Nephron progenitor cell (in vitro differentiated cells): ENCODE data around the gene GSTA4.
A peak's percentile ranks its signal among the peaks of the same experiment; 100 is the strongest.

Experiments
- DNase-seq: peaks from one replicate; pipeline ENCODE4 v3.0.0; 2021
- H3K27ac Mint-ChIP-seq: 2 replicates; pipeline ENCODE4 v1.8.0; 2021; ENCODE audit warnings: mild to moderate bottlenecking, moderate library complexity, mixed read lengths
- H3K27me3 Mint-ChIP-seq: 2 replicates; pipeline ENCODE4 v1.8.0; 2021; ENCODE audit warnings: mild to moderate bottlenecking, low read depth, mixed read lengths; ENCODE audit not compliant: poor library complexity
- H3K36me3 Mint-ChIP-seq: 2 replicates; pipeline ENCODE4 v1.8.0; 2021; ENCODE audit warnings: low read depth, mixed read lengths
- H3K4me1 Mint-ChIP-seq: 2 replicates; pipeline ENCODE4 v1.8.0; 2021; ENCODE audit warnings: mixed read lengths
- H3K4me3 Mint-ChIP-seq: 2 replicates; pipeline ENCODE4 v1.8.0; 2021; ENCODE audit warnings: mild to moderate bottlenecking, moderate library complexity, mixed read lengths
- H3K9me3 Mint-ChIP-seq: 2 replicates; pipeline ENCODE4 v1.8.0; 2021; ENCODE audit warnings: mild to moderate bottlenecking, moderate library complexity, mixed read lengths
- CTCF ChIP-seq: fragments of 200-600 bp; sonication (generic); IDR thresholded peaks from 2 replicates; pipeline ENCODE4 v1.5.0; 2021; ENCODE audit warnings: antibody characterized with exemption

Gene GSTA4

GRCh38 chr6:52976591-52977035 is 18.5 kb downstream of the GSTA4 start:
- H3K4me1 Mint-ChIP-seq = peaks cover 15% of the 10 kb centered on the region
- peaks cover 21% of the 10 kb centered on the region for H3K36me3 Mint-ChIP-seq
- no peaks in the 10 kb centered on the region for H3K9me3 Mint-ChIP-seq
- no peak overlapping the region for H3K27ac Mint-ChIP-seq
- no peak overlapping the region for H3K4me3 Mint-ChIP-seq
- TF ChIP-seq CTCF = no peak
- DNase-seq = peak; percentile 10
- H3K27me3 Mint-ChIP-seq = no peaks in the 10 kb centered on the region

- H3K27ac Mint-ChIP-seq = no peak overlapping the region
- H3K36me3 Mint-ChIP-seq = peaks cover 19% of the 10 kb centered on the region
Observed at GRCh38 chr6:52976149-52976548, 18.9 kb downstream of the GSTA4 start.

GRCh38 chr6:52975580-52975979 is 19.5 kb downstream of the GSTA4 start:
- no peak for TF ChIP-seq CTCF
- Mint-ChIP-seq H3K27me3 (no peaks in the 10 kb centered on the region), H3K27ac (no peak overlapping the region), H3K4me3 (no peak overlapping the region), H3K36me3 (peaks cover 17% of the 10 kb centered on the region), H3K4me1 (peaks cover 15% of the 10 kb centered on the region), H3K9me3 (no peaks in the 10 kb centered on the region)
- DNase-seq = no peak

More at GRCh38 chr6:52976149-52976548, 18.9 kb downstream of the GSTA4 start:
- Mint-ChIP-seq H3K4me3 (no peak overlapping the region), H3K27me3 (no peaks in the 10 kb centered on the region), H3K4me1 (peaks cover 15% of the 10 kb centered on the region), H3K9me3 (no peaks in the 10 kb centered on the region)
- no peak for DNase-seq
- no peak for TF ChIP-seq CTCF

- Mint-ChIP-seq H3K4me1 (peaks cover 25% of the 10 kb centered on the region), H3K27ac (no peak overlapping the region), H3K4me3 (no peak overlapping the region), H3K27me3 (peaks cover 2% of the 10 kb centered on the region), H3K36me3 (peaks cover 13% of the 10 kb centered on the region), H3K9me3 (no peaks in the 10 kb centered on the region)
- TF ChIP-seq CTCF = no peak
- no peak for DNase-seq
Observed at GRCh38 chr6:52972989-52973388, 22.1 kb downstream of the GSTA4 start.

GRCh38 chr6:52969359-52969758 is 25.7 kb downstream of the GSTA4 start:
- peaks cover 6% of the 10 kb centered on the region for H3K27me3 Mint-ChIP-seq
- H3K4me3 Mint-ChIP-seq = no peak overlapping the region
- DNase-seq = no peak
- peaks cover 20% of the 10 kb centered on the region for H3K4me1 Mint-ChIP-seq
- TF ChIP-seq CTCF = no peak
- H3K9me3 Mint-ChIP-seq = no peaks in the 10 kb centered on the region
- no peak overlapping the region for H3K27ac Mint-ChIP-seq
- H3K36me3 Mint-ChIP-seq = no peaks in the 10 kb centered on the region

- peaks cover 17% of the 10 kb centered on the region for H3K27me3 Mint-ChIP-seq
- H3K4me1 Mint-ChIP-seq = peaks cover 28% of the 10 kb centered on the region
- H3K27ac Mint-ChIP-seq = peak overlapping the region; percentile 72
- TF ChIP-seq CTCF = no peak
- H3K36me3 Mint-ChIP-seq = peaks cover 5% of the 10 kb centered on the region
- no peak for DNase-seq
- no peak overlapping the region for H3K4me3 Mint-ChIP-seq
- H3K9me3 Mint-ChIP-seq = peaks cover 12% of the 10 kb centered on the region
Observed at GRCh38 chr6:52966101-52966500, 29.0 kb downstream of the GSTA4 start.
